ENCODE results near the gene HTR4.

- TF ChIP-seq CTCF (IDR thresholded peaks at IDR 0.05), result no peak
- no peak for TF ChIP-seq EZH2 (IDR thresholded peaks at IDR 0.05)
- TF ChIP-seq EZH2phosphoT487 (IDR thresholded peaks at IDR 0.05), result no peak
Observed at GRCh38 chr5:148569948-148570347, 84.4 kb downstream of the HTR4 start.

All from neural progenitor cell (in vitro differentiated cells).